Measurements from ENCODE around the gene BEST2.
A peak's percentile ranks its signal among the peaks of the same experiment; 100 is the strongest.

BEST2 gene

DNA sequence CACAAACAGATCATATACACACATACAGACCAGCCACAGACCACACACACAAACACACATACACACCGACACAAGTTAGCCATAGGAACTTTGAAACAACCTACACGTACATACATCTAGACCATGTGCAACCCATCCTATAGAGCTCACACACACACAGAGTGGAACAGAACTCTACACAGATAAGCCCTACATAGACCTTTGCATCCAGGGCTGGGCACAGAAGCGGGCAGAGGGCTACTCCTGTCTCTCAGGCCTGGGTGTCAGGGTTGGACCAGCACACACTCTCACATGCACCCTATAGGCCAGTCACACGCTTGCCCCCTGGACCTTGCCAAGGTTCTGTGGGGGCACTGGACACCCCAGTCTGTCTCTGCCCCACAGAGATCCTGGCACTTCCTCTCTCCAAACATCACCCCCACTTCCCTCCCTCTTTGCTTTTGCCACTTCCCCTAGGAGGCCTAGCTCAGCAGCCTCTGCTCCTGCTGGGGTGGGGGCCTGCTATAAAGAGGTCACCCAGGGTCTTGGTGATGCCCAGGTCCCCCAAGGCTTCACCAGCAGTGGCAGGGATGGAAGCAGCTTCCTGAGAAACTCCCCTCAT lies 33.9 kb downstream of the BEST2 start:
- Histone ChIP-seq H3K4me2 (ENCODE audit: low read length, poor library complexity, severe bottlenecking) (no peak overlapping the region), H3K18ac (ENCODE audit: low read depth in 1 of 2, low read length in 2 of 2) (peak overlapping the region; percentile 89 to 91), H4K8ac (ENCODE audit: low read length) (peak overlapping the region; percentile 83), H3K23ac (ENCODE audit: low read length in 2 of 2) (no peak overlapping the region), H3K9ac (ENCODE audit: low read length) (peak overlapping the region; percentile 40), H2BK15ac (ENCODE audit: low read depth, poor library complexity, severe bottlenecking) (peak overlapping the region; percentile 95), H3K9me3 (ENCODE audit: control insufficient read depth, low read length) (no peaks in the 10 kb centered on the region), H4K91ac (ENCODE audit: low read length) (peak overlapping the region; percentile 90), H2AK5ac (ENCODE audit: low read length, severe bottlenecking) (peak overlapping the region; percentile 84), H2BK12ac (ENCODE audit: low read length in 2 of 2) (peak overlapping the region; percentile 12 to 95), H3K27me3 (ENCODE audit: control insufficient read depth in 1 of 2, insufficient read depth in 1 of 2, low read length in 2 of 2) (no peaks in the 10 kb centered on the region), H3K4me3 (ENCODE audit: insufficient read depth in 1 of 2, low read depth in 1 of 2, low read length in 2 of 2) (no peak overlapping the region), H3K4me1 (ENCODE audit: control insufficient read depth, insufficient read depth, low read depth, low read length) (peaks cover 54% of the 10 kb centered on the region), H2AFZ (ENCODE audit: low read depth, low read length) (no peak overlapping the region), H3K79me1 (replicated peaks; ENCODE audit: low read length, poor library complexity, severe bottlenecking) (peaks cover 1% of the 10 kb centered on the region), H2BK5ac (ENCODE audit: low read depth, low read length, poor library complexity, severe bottlenecking) (no peak overlapping the region), H3K4ac (ENCODE audit: low read depth in 1 of 2, low read length in 2 of 2) (peak overlapping the region; percentile 85 to 95), H3K14ac (ENCODE audit: low read length in 2 of 2) (peak overlapping the region in 1 of 2 experiments; percentile 56), H2BK120ac (ENCODE audit: low read depth, low read length) (peak overlapping the region; percentile 88), H3K27ac (ENCODE audit: low read length, poor library complexity, severe bottlenecking) (peak overlapping the region; percentile 13), H3K36me3 (ENCODE audit: control insufficient read depth in 1 of 2, insufficient read depth in 2 of 2, low read depth in 1 of 2, low read length in 2 of 2) (no peaks in the 10 kb centered on the region)
- 85% methylated on average over 4 of the region's 4 CpGs for WGBS
- DNase-seq: no peak

DNA sequence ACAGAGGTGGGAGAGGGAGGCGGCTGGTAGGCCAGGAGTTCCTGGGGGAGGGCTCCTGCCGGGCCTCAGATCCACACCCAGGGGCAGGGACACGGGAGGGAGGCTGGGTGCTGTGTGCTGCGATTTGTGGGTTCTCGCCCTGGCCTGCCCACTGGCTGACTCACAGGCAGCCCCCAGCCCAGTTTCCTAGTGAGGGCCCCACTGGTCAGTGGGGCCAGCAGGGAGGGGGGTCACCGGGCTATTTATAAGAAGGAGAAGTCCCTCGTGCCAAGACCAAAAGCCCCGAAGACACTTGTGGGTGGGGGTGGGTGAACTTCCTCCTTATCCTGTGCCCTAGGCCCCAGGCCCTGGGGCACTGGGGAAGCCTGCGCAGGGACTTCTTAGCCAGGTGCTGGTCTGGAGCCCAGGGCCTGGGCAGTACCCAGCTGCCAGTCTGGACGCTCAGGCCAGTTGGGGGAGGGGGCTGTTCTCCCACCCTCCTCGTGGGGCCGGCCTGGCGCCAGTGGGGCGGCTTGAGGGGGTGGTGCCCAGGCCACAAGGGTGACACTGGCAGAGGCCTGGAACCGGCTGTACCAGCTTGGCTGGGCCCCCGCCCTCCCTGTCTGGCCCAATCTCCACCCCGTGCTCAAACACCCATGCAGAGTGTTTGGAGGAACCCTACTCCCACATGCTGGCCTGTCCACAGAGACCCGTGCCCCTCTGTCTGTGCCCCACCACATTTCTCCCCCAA lies 34.7 kb downstream of the BEST2 start:
- Histone ChIP-seq H3K4me2 (ENCODE audit: low read length, poor library complexity, severe bottlenecking) (no peak overlapping the region), H4K91ac (ENCODE audit: low read length) (peak overlapping the region; percentile 90), H3K79me1 (replicated peaks; ENCODE audit: low read length, poor library complexity, severe bottlenecking) (peaks cover 1% of the 10 kb centered on the region), H3K27ac (ENCODE audit: low read length, poor library complexity, severe bottlenecking) (peak overlapping the region; percentile 13), H3K36me3 (ENCODE audit: control insufficient read depth in 1 of 2, insufficient read depth in 2 of 2, low read depth in 1 of 2, low read length in 2 of 2) (no peaks in the 10 kb centered on the region), H2BK15ac (ENCODE audit: low read depth, poor library complexity, severe bottlenecking) (peak overlapping the region; percentile 95), H3K4ac (ENCODE audit: low read depth in 1 of 2, low read length in 2 of 2) (peak overlapping the region; percentile 85 to 95), H2BK12ac (ENCODE audit: low read length in 2 of 2) (peak overlapping the region; percentile 12 to 95), H4K8ac (ENCODE audit: low read length) (peak overlapping the region; percentile 80), H3K23ac (ENCODE audit: low read length in 2 of 2) (no peak overlapping the region), H3K9ac (ENCODE audit: low read length) (peak overlapping the region; percentile 40), H3K27me3 (ENCODE audit: control insufficient read depth in 1 of 2, insufficient read depth in 1 of 2, low read length in 2 of 2) (no peaks in the 10 kb centered on the region), H3K18ac (ENCODE audit: low read depth in 1 of 2, low read length in 2 of 2) (peak overlapping the region; percentile 89 to 91), H2BK5ac (ENCODE audit: low read depth, low read length, poor library complexity, severe bottlenecking) (peak overlapping the region; percentile 66), H2BK120ac (ENCODE audit: low read depth, low read length) (peak overlapping the region; percentile 88), H2AFZ (ENCODE audit: low read depth, low read length) (no peak overlapping the region), H3K9me3 (ENCODE audit: control insufficient read depth, low read length) (no peaks in the 10 kb centered on the region), H2AK5ac (ENCODE audit: low read length, severe bottlenecking) (peak overlapping the region; percentile 63), H3K4me1 (ENCODE audit: control insufficient read depth, insufficient read depth, low read depth, low read length) (peaks cover 60% of the 10 kb centered on the region), H3K4me3 (ENCODE audit: insufficient read depth in 1 of 2, low read depth in 1 of 2, low read length in 2 of 2) (no peak overlapping the region), H3K14ac (ENCODE audit: low read length in 2 of 2) (no peak overlapping the region)
- WGBS: 78% methylated on average over 18 of the region's 18 CpGs
- peak; percentile 42 for DNase-seq

DNA sequence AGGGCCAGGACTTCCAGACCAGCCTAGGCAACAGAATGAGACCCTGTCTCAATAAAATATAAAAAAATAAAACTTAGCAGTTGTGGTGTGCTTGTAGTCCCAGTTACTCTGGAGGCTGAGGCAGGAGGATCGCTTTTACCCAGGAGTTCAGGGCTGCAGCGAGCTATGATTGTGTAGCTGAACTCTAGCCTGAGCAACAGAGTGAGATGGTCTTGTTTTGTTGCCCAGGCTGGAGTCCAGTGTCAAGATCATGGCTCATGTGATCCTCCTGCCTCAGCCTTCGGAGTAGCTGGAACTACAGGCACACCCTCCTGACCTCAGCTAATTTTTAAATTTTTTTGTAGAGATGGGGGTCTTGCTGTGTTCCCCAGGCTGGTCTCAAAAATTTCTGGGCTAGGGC lies 35.4 kb downstream of the BEST2 start:
- Histone ChIP-seq H3K4ac (ENCODE audit: low read depth in 1 of 2, low read length in 2 of 2) (no peak overlapping the region), H3K14ac (ENCODE audit: low read length in 2 of 2) (no peak overlapping the region), H3K18ac (ENCODE audit: low read depth in 1 of 2, low read length in 2 of 2) (peak overlapping the region; percentile 44 to 79), H2BK5ac (ENCODE audit: low read depth, low read length, poor library complexity, severe bottlenecking) (no peak overlapping the region), H2BK15ac (ENCODE audit: low read depth, poor library complexity, severe bottlenecking) (peak overlapping the region; percentile 95), H3K23ac (ENCODE audit: low read length in 2 of 2) (no peak overlapping the region), H2BK12ac (ENCODE audit: low read length in 2 of 2) (peak overlapping the region in 1 of 2 experiments; percentile 47), H3K27me3 (ENCODE audit: control insufficient read depth in 1 of 2, insufficient read depth in 1 of 2, low read length in 2 of 2) (no peaks in the 10 kb centered on the region), H3K9ac (ENCODE audit: low read length) (peak overlapping the region; percentile 36), H4K8ac (ENCODE audit: low read length) (no peak overlapping the region), H2AK5ac (ENCODE audit: low read length, severe bottlenecking) (peak overlapping the region; percentile 6), H3K4me1 (ENCODE audit: control insufficient read depth, insufficient read depth, low read depth, low read length) (peaks cover 60% of the 10 kb centered on the region), H3K36me3 (ENCODE audit: control insufficient read depth in 1 of 2, insufficient read depth in 2 of 2, low read depth in 1 of 2, low read length in 2 of 2) (no peaks in the 10 kb centered on the region), H3K79me1 (replicated peaks; ENCODE audit: low read length, poor library complexity, severe bottlenecking) (peaks cover 1% of the 10 kb centered on the region), H4K91ac (ENCODE audit: low read length) (peak overlapping the region; percentile 34), H2AFZ (ENCODE audit: low read depth, low read length) (no peak overlapping the region), H3K9me3 (ENCODE audit: control insufficient read depth, low read length) (no peaks in the 10 kb centered on the region), H3K27ac (ENCODE audit: low read length, poor library complexity, severe bottlenecking) (no peak overlapping the region), H3K4me2 (ENCODE audit: low read length, poor library complexity, severe bottlenecking) (no peak overlapping the region), H2BK120ac (ENCODE audit: low read depth, low read length) (peak overlapping the region; percentile 36), H3K4me3 (ENCODE audit: insufficient read depth in 1 of 2, low read depth in 1 of 2, low read length in 2 of 2) (no peak overlapping the region)
- DNase-seq: no peak
- WGBS: 93% methylated on average over 3 of the region's 3 CpGs

DNA sequence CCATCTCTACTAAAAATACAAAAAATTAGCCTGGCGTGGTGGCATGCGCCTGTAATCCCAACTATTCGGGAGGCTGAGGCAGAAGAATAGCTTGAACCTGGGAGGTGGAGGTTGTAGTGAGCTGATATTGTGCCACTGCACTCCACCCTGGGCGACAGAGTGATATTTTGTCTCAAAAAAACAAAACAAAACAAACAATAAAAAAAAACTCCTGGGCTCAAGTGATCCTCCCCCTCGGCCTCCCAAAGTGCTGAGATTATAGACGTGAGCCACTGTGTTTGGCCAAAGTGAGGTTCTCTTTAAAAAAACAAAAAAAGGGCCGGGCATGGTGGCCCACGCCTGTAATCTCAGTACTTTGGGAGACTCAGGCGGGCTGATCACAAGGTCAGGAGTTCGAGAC lies 35.9 kb downstream of the BEST2 start:
- H3K4me2 ChIP-seq (ENCODE audit: low read length, poor library complexity, severe bottlenecking): no peak overlapping the region
- 90% methylated on average over 6 of the region's 10 CpGs for WGBS
- no peak overlapping the region for H2BK5ac ChIP-seq (ENCODE audit: low read depth, low read length, poor library complexity, severe bottlenecking)
- no peak overlapping the region for H2BK12ac ChIP-seq (ENCODE audit: low read length in 2 of 2)
- H3K14ac ChIP-seq (ENCODE audit: low read length in 2 of 2): no peak overlapping the region
- no peak overlapping the region for H4K91ac ChIP-seq (ENCODE audit: low read length)
- no peak for DNase-seq
- no peak overlapping the region for H2AK5ac ChIP-seq (ENCODE audit: low read length, severe bottlenecking)
- H3K18ac ChIP-seq (ENCODE audit: low read depth in 1 of 2, low read length in 2 of 2): no peak overlapping the region
- H3K79me1 ChIP-seq (replicated peaks; ENCODE audit: low read length, poor library complexity, severe bottlenecking): no peaks in the 10 kb centered on the region
- H3K27ac ChIP-seq (ENCODE audit: low read length, poor library complexity, severe bottlenecking): no peak overlapping the region
- H3K4me1 ChIP-seq (ENCODE audit: control insufficient read depth, insufficient read depth, low read depth, low read length): peaks cover 55% of the 10 kb centered on the region
- H2BK120ac ChIP-seq (ENCODE audit: low read depth, low read length): peak overlapping the region; percentile 36
- H3K9me3 ChIP-seq (ENCODE audit: control insufficient read depth, low read length): no peaks in the 10 kb centered on the region
- no peak overlapping the region for H2BK15ac ChIP-seq (ENCODE audit: low read depth, poor library complexity, severe bottlenecking)
- H3K23ac ChIP-seq (ENCODE audit: low read length in 2 of 2): no peak overlapping the region
- H3K36me3 ChIP-seq (ENCODE audit: control insufficient read depth in 1 of 2, insufficient read depth in 2 of 2, low read depth in 1 of 2, low read length in 2 of 2): peaks cover 0 to 3% of the 10 kb centered on the region in 2 experiments
- no peak overlapping the region for H2AFZ ChIP-seq (ENCODE audit: low read depth, low read length)
- H3K9ac ChIP-seq (ENCODE audit: low read length): no peak overlapping the region
- H3K4me3 ChIP-seq (ENCODE audit: insufficient read depth in 1 of 2, low read depth in 1 of 2, low read length in 2 of 2): no peak overlapping the region
- H3K27me3 ChIP-seq (ENCODE audit: control insufficient read depth in 1 of 2, insufficient read depth in 1 of 2, low read length in 2 of 2): no peaks in the 10 kb centered on the region
- no peak overlapping the region for H4K8ac ChIP-seq (ENCODE audit: low read length)
- H3K4ac ChIP-seq (ENCODE audit: low read depth in 1 of 2, low read length in 2 of 2): no peak overlapping the region

All from mesenchymal stem cell (in vitro differentiated cells and primary cell).